ACC112 (cell line): ENCODE measurements around the gene PRAF2.

Experiments used
- H2AFZ ChIP-seq: fragments of 200-600 bp; sonication (generic); one replicate; pipeline ENCODE4 v1.6.0; 2017; ENCODE audit warnings: antibody characterized with exemption, low read length; ENCODE audit not compliant: unreplicated experiment
- H3K27ac ChIP-seq: fragments of 200-600 bp; sonication (generic); 2 replicates; pipeline ENCODE4 v1.5.1; 2014; ENCODE audit warnings: low read depth, mild to moderate bottlenecking, antibody characterized with exemption, low read length, moderate library complexity
- H3K27me3 ChIP-seq: fragments of 200-600 bp; sonication (generic); 2 replicates; pipeline ENCODE4 v1.6.1; 2014; ENCODE audit warnings: mild to moderate bottlenecking, antibody characterized with exemption, low read length, moderate library complexity, mixed read lengths; ENCODE audit not compliant: insufficient read depth
- H3K36me3 ChIP-seq: fragments of 200-600 bp; sonication (generic); 2 replicates; pipeline ENCODE4 v1.6.1; 2016; ENCODE audit warnings: mild to moderate bottlenecking, antibody characterized with exemption, low read length, moderate library complexity, mixed read lengths; ENCODE audit not compliant: insufficient read depth
- H3K4me1 ChIP-seq: fragments of 200-600 bp; sonication (generic); one replicate; pipeline ENCODE4 v1.6.1; 2016; ENCODE audit warnings: low read length, mixed read lengths; ENCODE audit not compliant: insufficient read depth, unreplicated experiment, control insufficient read depth
- H3K4me3 ChIP-seq: fragments of 200-600 bp; sonication (generic); 2 replicates; pipeline ENCODE4 v1.5.1; 2014; ENCODE audit warnings: mild to moderate bottlenecking, low read depth, low read length
- H3K79me2 ChIP-seq: fragments of 200-600 bp; sonication (generic); one replicate; pipeline ENCODE4 v1.6.0; 2016; ENCODE audit warnings: low read length; ENCODE audit not compliant: control insufficient read depth, unreplicated experiment, insufficient read depth

Gene PRAF2

GRCh38 chrX:49061490-49061889, 12.3 kb downstream of the PRAF2 start:
- Histone ChIP-seq H3K4me1 (no peaks in the 10 kb centered on the region), H3K4me3 (no peak overlapping the region), H3K79me2 (no peaks in the 10 kb centered on the region), H3K27ac (no peak overlapping the region), H3K36me3 (no peaks in the 10 kb centered on the region), H3K27me3 (no peaks in the 10 kb centered on the region), H2AFZ (no peak overlapping the region)

GRCh38 chrX:49060914-49061313, 12.9 kb downstream of the PRAF2 start:
- H3K79me2 ChIP-seq = no peaks in the 10 kb centered on the region
- H3K27ac ChIP-seq = no peak overlapping the region
- no peaks in the 10 kb centered on the region for H3K27me3 ChIP-seq
- H2AFZ ChIP-seq = no peak overlapping the region
- no peaks in the 10 kb centered on the region for H3K4me1 ChIP-seq
- no peak overlapping the region for H3K4me3 ChIP-seq
- no peaks in the 10 kb centered on the region for H3K36me3 ChIP-seq

- H3K36me3 ChIP-seq = no peaks in the 10 kb centered on the region
- no peaks in the 10 kb centered on the region for H3K4me1 ChIP-seq
- H3K27ac ChIP-seq = no peak overlapping the region
- no peaks in the 10 kb centered on the region for H3K79me2 ChIP-seq
- H3K27me3 ChIP-seq = no peaks in the 10 kb centered on the region
- H3K4me3 ChIP-seq = no peak overlapping the region
- H2AFZ ChIP-seq = no peak overlapping the region
Observed at GRCh38 chrX:49059681-49060085, 14.1 kb downstream of the PRAF2 start.

- H3K4me3 ChIP-seq = no peak overlapping the region
- no peak overlapping the region for H3K27ac ChIP-seq
- H2AFZ ChIP-seq = no peak overlapping the region
- no peaks in the 10 kb centered on the region for H3K79me2 ChIP-seq
- H3K27me3 ChIP-seq = no peaks in the 10 kb centered on the region
- H3K4me1 ChIP-seq = no peaks in the 10 kb centered on the region
- no peaks in the 10 kb centered on the region for H3K36me3 ChIP-seq
Observed at GRCh38 chrX:49059201-49059600, 14.6 kb downstream of the PRAF2 start.

DNA sequence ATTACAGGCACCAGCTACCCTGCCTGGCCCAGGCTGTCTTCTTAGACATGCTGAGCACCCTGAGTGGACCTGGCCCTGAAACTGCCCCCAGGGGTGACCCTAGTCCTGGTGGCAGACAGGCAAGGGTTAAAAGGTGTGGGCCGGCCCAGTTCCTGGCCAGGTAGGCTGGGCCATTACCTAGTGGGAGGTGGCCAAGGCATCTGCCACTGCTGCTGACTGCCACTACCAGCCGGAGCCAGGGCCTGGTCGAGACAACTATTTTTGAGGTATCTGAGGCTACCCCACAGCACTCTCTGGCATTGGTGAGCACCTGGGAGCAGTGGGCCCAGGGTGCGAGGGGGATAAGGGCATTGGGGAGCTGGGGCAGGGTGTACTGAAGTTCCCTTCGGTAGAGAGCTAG, 15.0 kb downstream of the PRAF2 start, which contains the start of gene CCDC120:
TSS of gene CCDC120 (plus strand) at position 206 of the 400 bp plus-strand sequence. CDS start 3,043 bp downstream, outside the sequence.
- Histone ChIP-seq H3K4me1 (no peaks in the 10 kb centered on the region), H3K4me3 (no peak within 1 kb of the TSS), H2AFZ (no peak within 1 kb of the TSS), H3K27me3 (no peaks in the 10 kb centered on the region), H3K27ac (no peak within 1 kb of the TSS), H3K79me2 (no peaks in the 10 kb centered on the region), H3K36me3 (no peaks in the 10 kb centered on the region)

DNA sequence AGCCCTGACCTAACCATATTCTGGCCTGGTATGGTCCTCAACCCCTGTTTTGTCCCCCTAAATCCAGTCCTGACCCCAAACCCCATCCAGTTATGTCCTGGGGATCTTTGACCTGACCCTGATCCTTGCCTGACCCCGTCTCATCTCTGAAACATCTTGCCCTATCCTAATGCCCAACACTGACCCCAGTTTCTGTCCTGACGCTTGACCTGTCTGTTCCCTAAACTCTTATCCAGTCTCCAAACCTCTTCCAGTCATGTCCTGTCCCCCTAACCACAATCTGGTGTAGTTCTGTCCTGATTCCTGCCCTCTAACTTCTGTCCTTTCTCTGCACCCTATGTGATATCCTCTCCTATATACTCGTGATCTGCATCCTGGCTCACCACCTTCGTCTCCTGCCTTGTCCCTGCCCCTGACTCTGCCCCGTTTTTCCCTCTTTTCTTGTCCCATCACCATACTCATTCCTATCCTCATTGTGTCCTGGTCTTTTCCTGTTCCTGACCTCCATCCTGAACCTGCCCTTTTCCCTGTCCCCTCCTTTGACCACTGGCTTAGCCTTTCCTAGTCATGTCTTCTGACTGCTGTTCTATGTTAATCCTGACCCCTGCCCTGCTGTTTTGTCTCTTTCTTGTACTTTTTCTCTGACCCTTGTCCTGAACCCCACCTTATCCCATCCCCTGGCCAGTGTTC, 19.6 kb downstream of the PRAF2 start:
- Histone ChIP-seq H3K27me3 (no peaks in the 10 kb centered on the region), H3K4me3 (peak overlapping the region; percentile 81), H3K36me3 (no peaks in the 10 kb centered on the region), H3K79me2 (no peaks in the 10 kb centered on the region), H2AFZ (no peak overlapping the region), H3K4me1 (no peaks in the 10 kb centered on the region), H3K27ac (no peak overlapping the region)

DNA sequence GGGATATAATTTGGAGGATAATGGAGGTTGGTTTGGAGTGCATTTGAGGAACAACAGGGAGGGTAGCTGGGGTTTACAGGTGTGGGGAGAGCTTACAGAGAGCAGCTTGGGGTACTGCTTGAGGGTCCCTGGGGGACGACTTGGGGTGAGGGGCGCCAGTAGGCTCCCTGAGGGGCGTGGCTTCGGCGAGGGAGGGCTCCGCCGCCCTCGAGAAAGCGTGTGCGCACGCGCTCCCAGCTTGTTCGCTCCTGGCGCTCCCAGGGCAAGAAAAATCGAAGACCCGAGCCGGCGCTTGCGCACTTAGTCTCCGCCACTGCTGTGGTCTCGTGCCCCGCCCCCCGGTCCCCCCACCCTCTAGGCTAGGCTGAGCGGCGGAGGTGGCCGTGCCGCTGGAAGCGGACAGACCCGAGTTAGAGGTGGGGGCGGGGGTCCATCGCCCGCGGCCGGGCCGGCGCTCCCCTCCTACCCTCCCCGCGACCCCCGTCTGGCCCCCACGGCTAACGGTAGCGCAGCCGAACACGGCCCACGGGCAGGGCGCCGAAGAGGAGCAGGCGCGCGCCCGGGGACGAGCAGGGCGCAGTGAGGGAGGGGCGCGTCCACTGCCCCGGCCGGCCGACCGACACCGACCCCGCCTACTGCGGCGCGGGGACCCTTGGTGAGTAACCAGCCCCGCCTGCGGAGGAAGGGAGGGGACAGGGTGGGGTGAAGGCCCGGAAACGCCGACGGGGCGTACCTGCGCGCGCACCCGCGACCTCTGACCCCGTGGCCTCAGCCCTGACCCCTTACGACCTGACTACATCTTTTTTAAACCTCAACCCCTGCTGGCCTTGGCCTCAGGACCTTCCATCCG, 20.4 kb downstream of the PRAF2 start:
- H2AFZ ChIP-seq = peak overlapping the region; percentile 93
- no peak overlapping the region for H3K27ac ChIP-seq
- H3K4me1 ChIP-seq = no peaks in the 10 kb centered on the region
- H3K79me2 ChIP-seq = no peaks in the 10 kb centered on the region
- no peaks in the 10 kb centered on the region for H3K36me3 ChIP-seq
- peak overlapping the region; percentile 81 for H3K4me3 ChIP-seq
- no peaks in the 10 kb centered on the region for H3K27me3 ChIP-seq

GRCh38 chrX:49043987-49044281, 29.9 kb downstream of the PRAF2 start:
- Histone ChIP-seq H3K27me3 (no peaks in the 10 kb centered on the region), H3K4me3 (peak overlapping the region; percentile 60), H2AFZ (no peak overlapping the region), H3K79me2 (peaks cover 32% of the 10 kb centered on the region), H3K4me1 (peaks cover 7% of the 10 kb centered on the region), H3K36me3 (no peaks in the 10 kb centered on the region), H3K27ac (peak overlapping the region; percentile 16; the same call in 1 of the 2 replicates)

- Histone ChIP-seq H3K36me3 (no peaks in the 10 kb centered on the region), H3K4me3 (peak within 1 kb of the TSS; percentile 93), H2AFZ (no peak within 1 kb of the TSS), H3K27me3 (no peaks in the 10 kb centered on the region), H3K79me2 (peaks cover 37% of the 10 kb centered on the region), H3K27ac (peak within 1 kb of the TSS; percentile 92), H3K4me1 (peaks cover 12% of the 10 kb centered on the region)
Observed at GRCh38 chrX:49043220-49043986, 30.4 kb downstream of the PRAF2 start, which contains the start of gene TFE3. TSS of gene TFE3 (minus strand) at chrX:49043357. CDS start at chrX:49043226, 131 bp downstream.

DNA sequence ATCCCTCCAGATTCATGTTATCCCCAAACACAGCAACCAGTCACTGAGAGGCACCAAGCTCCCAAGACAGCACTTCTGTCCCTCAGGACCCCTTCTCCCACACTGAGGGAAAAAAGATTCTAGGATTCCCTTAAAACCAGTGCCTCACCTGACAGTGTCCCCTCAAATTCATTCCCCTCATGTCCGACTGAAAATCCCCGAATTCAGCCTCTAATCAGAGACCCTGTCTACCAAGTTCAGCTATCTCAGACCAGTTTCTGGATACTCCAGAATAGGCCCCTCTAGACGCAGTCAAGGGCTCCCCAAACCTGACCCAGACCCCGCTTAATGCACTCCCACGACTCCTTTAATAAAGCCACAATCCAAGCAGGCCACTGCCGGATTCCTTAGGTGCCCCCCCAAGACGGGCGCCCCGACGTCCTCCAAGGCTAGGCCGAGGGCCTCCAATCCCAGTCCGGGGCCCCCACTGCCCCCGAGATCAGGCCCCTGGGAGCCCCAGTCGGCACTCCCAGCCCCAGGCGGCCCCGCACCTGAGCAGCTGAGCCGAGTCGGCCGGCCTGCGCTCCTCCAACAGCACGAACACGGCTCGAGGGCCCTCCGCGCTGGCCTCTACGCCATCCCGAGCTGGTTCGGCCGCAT, 31.1 kb downstream of the PRAF2 start:
- Histone ChIP-seq H2AFZ (no peak overlapping the region), H3K79me2 (peaks cover 38% of the 10 kb centered on the region), H3K4me3 (peak overlapping the region; percentile 93), H3K27me3 (no peaks in the 10 kb centered on the region), H3K36me3 (no peaks in the 10 kb centered on the region), H3K4me1 (peaks cover 17% of the 10 kb centered on the region), H3K27ac (peak overlapping the region; percentile 92)
